Measurements from ENCODE around the gene CEP126.

GRCh38 chr11:102007567-102008437, 93.0 kb downstream of the CEP126 start:
- TF ChIP-seq CTCF (conservative IDR thresholded peaks at IDR 0.05 in 1 of 2, IDR thresholded peaks at IDR 0.05 in 1 of 2; ENCODE audit: low read depth in 1 of 2, low read length in 2 of 2) = peak in 1 of 2 donors; percentile 31
- no peak for TF ChIP-seq EZH2 (IDR thresholded peaks at IDR 0.05; ENCODE audit: low read length, missing control alignments)
